SJCRH30 (cell line): ENCODE data around the gene SPHKAP. TPM values are rescaled to one million over a fixed set of nuclear protein-coding genes. Genes with fewer than 3 reads are reported as not detected.

Source experiments
- DNase-seq, 2 experiments: peaks; one replicate each; pipeline ENCODE4 v3.0.0-alpha.2; 2015 to 2020
- H3K27ac ChIP-seq: fragments of 250-450 bp; sonication (Bioruptor Pico); 2 replicates; pipeline ENCODE4 v1.5.1; 2020; ENCODE audit warnings: mild to moderate bottlenecking, moderate library complexity
- H3K27me3 ChIP-seq: fragments of 250-450 bp; sonication (Bioruptor Pico); 2 replicates; pipeline ENCODE4 v1.5.1; 2020; ENCODE audit warnings: mild to moderate bottlenecking, moderate library complexity
- H3K36me3 ChIP-seq: fragments of 250-450 bp; sonication (Bioruptor Pico); 2 replicates; pipeline ENCODE4 v1.5.1; 2020; ENCODE audit warnings: mild to moderate bottlenecking, moderate library complexity
- H3K4me1 ChIP-seq: fragments of 250-450 bp; sonication (Bioruptor Pico); 2 replicates; pipeline ENCODE4 v1.5.1; 2020; ENCODE audit warnings: mild to moderate bottlenecking, moderate library complexity
- H3K4me3 ChIP-seq: fragments of 250-450 bp; sonication (Bioruptor Pico); 2 replicates; pipeline ENCODE4 v1.5.1; 2020; ENCODE audit warnings: mild to moderate bottlenecking, moderate library complexity
- H3K9me3 ChIP-seq: fragments of 250-450 bp; sonication (Bioruptor Pico); replicated peaks from 2 replicates; pipeline ENCODE4 v1.5.1; 2020; ENCODE audit warnings: mild to moderate bottlenecking, moderate library complexity
- total RNA-seq: library from RNA; depleted of rRNA; stranded (reverse); fragments of >200 nt; shearing (Covaris generic); gene quantifications from 2 replicates; pipeline ENCODE4 v1.2.3, GENCODE V29; 2014

SPHKAP gene
- total RNA-seq, 1 experiment from 2014 or later, result 0.04 TPM

DNA sequence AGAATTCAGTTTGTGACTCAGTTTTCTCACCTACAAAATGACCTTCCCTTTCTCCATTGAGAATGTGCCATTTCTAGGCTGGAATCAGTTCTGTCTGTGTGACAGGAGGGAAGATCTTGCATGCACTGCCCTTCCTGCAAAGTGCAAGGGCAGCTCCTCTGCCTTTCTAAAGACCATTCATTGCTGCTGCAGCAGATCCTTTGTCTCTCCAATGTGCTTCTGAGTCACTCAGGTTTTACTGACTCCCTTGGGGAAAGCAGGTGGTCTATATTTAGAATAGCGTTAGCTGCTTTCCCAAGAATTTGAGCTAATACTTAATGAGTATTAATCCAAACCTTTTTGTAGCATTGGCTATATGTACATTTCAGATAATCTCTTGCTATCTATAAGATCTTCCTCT is 247.6 kb downstream of the SPHKAP start:
- H3K9me3 ChIP-seq, result no peaks in the 10 kb centered on the region
- DNase-seq, result no peak
- H3K4me3 ChIP-seq, result no peak overlapping the region
- H3K27me3 ChIP-seq, result no peaks in the 10 kb centered on the region; the same call in 1 of the 2 replicates
- H3K27ac ChIP-seq, result no peak overlapping the region
- no peaks in the 10 kb centered on the region for H3K4me1 ChIP-seq
- no peaks in the 10 kb centered on the region for H3K36me3 ChIP-seq

DNA sequence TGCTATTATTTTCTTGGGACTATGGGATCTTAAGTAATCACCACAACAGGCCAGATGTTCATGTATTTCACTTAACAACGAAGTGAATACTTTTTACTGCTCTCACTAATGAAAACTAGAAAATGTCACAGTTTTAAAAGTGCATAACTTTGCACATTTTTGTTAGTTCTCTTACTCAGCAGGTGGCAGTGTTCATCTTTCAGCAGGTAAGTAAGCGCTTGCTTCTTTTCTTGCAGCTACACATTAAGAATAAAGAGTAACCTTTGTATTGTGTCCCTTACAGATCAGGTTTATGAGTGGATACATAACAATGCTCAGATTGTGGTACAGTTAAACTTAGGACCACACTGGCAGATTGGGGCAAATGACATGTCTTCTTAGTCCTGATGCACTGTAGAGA is 249.1 kb downstream of the SPHKAP start:
- Histone ChIP-seq H3K4me3 (no peak overlapping the region), H3K27me3 (no peaks in the 10 kb centered on the region; the same call in 1 of the 2 replicates), H3K36me3 (no peaks in the 10 kb centered on the region), H3K4me1 (no peaks in the 10 kb centered on the region), H3K27ac (no peak overlapping the region), H3K9me3 (no peaks in the 10 kb centered on the region)
- no peak for DNase-seq

DNA sequence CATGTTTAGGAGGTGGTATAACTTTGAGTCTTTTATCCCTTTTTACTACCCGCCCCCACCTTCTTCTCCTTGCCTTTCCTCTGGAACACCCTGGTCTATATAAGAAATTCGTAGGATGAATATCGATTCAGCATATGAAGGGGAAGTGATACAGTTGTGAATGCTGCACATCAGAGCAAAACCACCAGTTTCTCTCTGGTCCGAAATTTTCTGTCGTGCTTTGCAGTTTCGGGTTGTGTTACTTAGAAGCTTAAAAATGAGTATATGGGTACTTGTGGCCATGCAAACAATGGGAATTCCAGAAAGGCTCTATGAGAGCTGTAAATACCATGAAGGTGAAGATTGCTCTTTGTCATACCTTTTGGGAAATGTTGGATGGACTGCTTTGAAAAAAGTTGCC is 249.5 kb downstream of the SPHKAP start:
- H3K4me3 ChIP-seq, result no peak overlapping the region
- no peaks in the 10 kb centered on the region for H3K9me3 ChIP-seq
- H3K4me1 ChIP-seq, result no peaks in the 10 kb centered on the region
- H3K27ac ChIP-seq, result no peak overlapping the region
- DNase-seq, result no peak
- no peaks in the 10 kb centered on the region; the same call in 1 of the 2 replicates for H3K27me3 ChIP-seq
- no peaks in the 10 kb centered on the region for H3K36me3 ChIP-seq
